Testis (tissue), 2 donors: ENCODE data around the gene EI24.

Experiments used
- POLR2A ChIP-seq: fragments of 450-650 bp; IDR thresholded peaks from one replicate; pipeline ENCODE4 v1.6.1; 2017; ENCODE audit warnings: antibody characterized with exemption, mild to moderate bottlenecking, moderate library complexity
- TF ChIP-seq, protein P1 (sequence below), 3 experiments: fragments of 450-650 bp in 2 of 3; fragments of 200-600 bp in 1 of 3; sonication (generic) in 1 of 3; IDR thresholded peaks; one replicate each; pipeline ENCODE4 v1.5.1; 2016 to 2019; ENCODE audit warnings: antibody characterized with exemption in 3 of 3, mild to moderate bottlenecking in 2 of 3, moderate library complexity in 1 of 3

- no peak for TF ChIP-seq POLR2A
- TF ChIP-seq, protein P1, sequence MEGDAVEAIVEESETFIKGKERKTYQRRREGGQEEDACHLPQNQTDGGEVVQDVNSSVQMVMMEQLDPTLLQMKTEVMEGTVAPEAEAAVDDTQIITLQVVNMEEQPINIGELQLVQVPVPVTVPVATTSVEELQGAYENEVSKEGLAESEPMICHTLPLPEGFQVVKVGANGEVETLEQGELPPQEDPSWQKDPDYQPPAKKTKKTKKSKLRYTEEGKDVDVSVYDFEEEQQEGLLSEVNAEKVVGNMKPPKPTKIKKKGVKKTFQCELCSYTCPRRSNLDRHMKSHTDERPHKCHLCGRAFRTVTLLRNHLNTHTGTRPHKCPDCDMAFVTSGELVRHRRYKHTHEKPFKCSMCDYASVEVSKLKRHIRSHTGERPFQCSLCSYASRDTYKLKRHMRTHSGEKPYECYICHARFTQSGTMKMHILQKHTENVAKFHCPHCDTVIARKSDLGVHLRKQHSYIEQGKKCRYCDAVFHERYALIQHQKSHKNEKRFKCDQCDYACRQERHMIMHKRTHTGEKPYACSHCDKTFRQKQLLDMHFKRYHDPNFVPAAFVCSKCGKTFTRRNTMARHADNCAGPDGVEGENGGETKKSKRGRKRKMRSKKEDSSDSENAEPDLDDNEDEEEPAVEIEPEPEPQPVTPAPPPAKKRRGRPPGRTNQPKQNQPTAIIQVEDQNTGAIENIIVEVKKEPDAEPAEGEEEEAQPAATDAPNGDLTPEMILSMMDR (IDR thresholded peaks at IDR 0.05) = no peak
These were observed 25.7 kb downstream of the EI24 start for GRCh38 chr11:125594958-125595357.
